Nephron progenitor cell (in vitro differentiated cells): ENCODE results near the gene TUBAL3.

Experiments used
- DNase-seq: peaks from one replicate; pipeline ENCODE4 v3.0.0; 2021
- H3K27ac Mint-ChIP-seq: 2 replicates; pipeline ENCODE4 v1.8.0; 2021; ENCODE audit warnings: mild to moderate bottlenecking, moderate library complexity, mixed read lengths
- H3K27me3 Mint-ChIP-seq: 2 replicates; pipeline ENCODE4 v1.8.0; 2021; ENCODE audit warnings: mild to moderate bottlenecking, low read depth, mixed read lengths; ENCODE audit not compliant: poor library complexity
- H3K36me3 Mint-ChIP-seq: 2 replicates; pipeline ENCODE4 v1.8.0; 2021; ENCODE audit warnings: low read depth, mixed read lengths
- H3K4me1 Mint-ChIP-seq: 2 replicates; pipeline ENCODE4 v1.8.0; 2021; ENCODE audit warnings: mixed read lengths
- H3K4me3 Mint-ChIP-seq: 2 replicates; pipeline ENCODE4 v1.8.0; 2021; ENCODE audit warnings: mild to moderate bottlenecking, moderate library complexity, mixed read lengths
- H3K9me3 Mint-ChIP-seq: 2 replicates; pipeline ENCODE4 v1.8.0; 2021; ENCODE audit warnings: mild to moderate bottlenecking, moderate library complexity, mixed read lengths
- TF ChIP-seq, protein P1 (sequence below): fragments of 200-600 bp; sonication (generic); IDR thresholded peaks from 2 replicates; pipeline ENCODE4 v1.5.0; 2021; ENCODE audit warnings: antibody characterized with exemption

TUBAL3 gene

DNA sequence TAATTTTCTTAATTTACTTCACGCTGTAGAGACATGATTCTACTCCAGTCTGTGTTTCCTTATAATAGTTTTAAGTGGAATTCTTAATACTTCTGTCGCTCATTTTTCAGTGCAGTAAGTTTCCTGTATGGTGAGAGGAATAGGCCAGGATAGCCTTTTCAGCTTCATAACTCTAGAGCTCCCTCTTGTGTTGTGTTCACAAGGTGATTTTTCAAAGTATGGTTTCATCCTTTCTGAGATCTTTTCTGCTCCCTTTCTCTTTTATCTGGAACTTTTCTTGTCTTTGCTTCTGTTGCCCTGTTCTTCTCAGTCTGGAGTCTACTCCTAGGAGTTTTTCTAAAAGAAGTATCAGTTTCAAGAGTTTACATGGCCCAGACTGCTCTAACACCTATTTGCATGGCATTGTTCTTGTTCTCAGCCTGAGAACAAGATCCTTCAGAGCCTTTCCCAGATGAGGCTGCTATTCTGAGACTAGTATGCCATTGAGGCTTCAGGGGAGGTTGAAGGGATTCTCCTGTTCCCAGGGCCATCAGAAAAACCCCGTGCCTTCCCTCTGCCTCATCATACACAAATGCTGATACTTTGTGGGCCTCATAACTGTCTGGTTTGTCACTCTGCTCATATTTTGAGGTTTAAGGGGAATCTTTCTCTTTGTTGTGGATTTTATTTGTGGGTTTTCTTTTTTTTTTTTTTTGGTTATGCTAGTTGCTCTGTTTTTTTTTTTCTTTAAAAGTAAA is 29.6 kb upstream of the TUBAL3 start:
- peak overlapping the region; percentile 32 for H3K4me3 Mint-ChIP-seq
- H3K27ac Mint-ChIP-seq: peak overlapping the region; percentile 71
- peaks cover 14% of the 10 kb centered on the region for H3K9me3 Mint-ChIP-seq
- peaks cover 41% of the 10 kb centered on the region for H3K36me3 Mint-ChIP-seq
- DNase-seq: no peak
- no peaks in the 10 kb centered on the region for H3K27me3 Mint-ChIP-seq
- H3K4me1 Mint-ChIP-seq: peaks cover 36% of the 10 kb centered on the region
- TF ChIP-seq, protein P1, sequence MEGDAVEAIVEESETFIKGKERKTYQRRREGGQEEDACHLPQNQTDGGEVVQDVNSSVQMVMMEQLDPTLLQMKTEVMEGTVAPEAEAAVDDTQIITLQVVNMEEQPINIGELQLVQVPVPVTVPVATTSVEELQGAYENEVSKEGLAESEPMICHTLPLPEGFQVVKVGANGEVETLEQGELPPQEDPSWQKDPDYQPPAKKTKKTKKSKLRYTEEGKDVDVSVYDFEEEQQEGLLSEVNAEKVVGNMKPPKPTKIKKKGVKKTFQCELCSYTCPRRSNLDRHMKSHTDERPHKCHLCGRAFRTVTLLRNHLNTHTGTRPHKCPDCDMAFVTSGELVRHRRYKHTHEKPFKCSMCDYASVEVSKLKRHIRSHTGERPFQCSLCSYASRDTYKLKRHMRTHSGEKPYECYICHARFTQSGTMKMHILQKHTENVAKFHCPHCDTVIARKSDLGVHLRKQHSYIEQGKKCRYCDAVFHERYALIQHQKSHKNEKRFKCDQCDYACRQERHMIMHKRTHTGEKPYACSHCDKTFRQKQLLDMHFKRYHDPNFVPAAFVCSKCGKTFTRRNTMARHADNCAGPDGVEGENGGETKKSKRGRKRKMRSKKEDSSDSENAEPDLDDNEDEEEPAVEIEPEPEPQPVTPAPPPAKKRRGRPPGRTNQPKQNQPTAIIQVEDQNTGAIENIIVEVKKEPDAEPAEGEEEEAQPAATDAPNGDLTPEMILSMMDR: peak; percentile 65

DNA sequence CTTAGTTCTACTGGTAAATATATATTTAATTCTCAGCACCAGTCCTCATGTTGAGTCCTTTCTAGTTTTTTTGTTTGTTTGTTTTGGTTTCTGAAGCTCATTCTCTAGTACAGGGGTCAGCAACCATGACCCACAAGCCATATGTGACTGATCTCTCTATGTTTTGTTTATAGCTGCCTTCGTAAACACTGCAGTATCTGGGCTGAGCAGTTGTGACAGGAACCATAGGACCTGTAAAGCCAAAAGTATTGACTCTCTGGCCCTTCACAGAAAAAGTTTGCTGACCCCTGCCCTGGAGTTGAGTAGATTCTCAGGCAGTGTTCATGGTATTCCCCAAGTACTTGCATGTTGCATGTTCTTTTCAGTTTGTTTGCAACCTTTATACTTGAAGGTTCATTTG is 28.6 kb upstream of the TUBAL3 start:
- Mint-ChIP-seq H3K27ac (peak overlapping the region; percentile 67), H3K4me1 (peaks cover 39% of the 10 kb centered on the region), H3K4me3 (no peak overlapping the region), H3K36me3 (peaks cover 45% of the 10 kb centered on the region), H3K27me3 (no peaks in the 10 kb centered on the region), H3K9me3 (peaks cover 15% of the 10 kb centered on the region)
- no peak for DNase-seq
- TF ChIP-seq, protein P1: no peak

DNA sequence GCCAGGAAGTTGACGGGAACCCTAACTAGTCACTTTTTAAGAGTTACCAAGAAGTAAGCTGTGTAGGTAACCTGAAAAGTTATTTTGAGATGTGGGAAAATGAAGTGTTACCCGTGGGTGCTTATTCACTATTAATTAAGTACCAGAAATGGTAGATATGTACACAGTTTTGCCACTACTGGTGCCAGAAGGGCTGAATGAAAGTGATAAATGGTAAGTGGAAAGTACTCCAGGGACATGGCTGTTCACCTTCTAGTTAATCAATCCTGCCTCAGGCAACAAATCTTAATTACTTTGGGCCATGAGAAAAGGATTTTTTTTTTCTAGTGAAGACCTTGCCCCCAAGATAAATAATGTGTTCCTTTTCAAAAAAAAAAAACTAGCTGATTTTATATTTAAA is 23.5 kb upstream of the TUBAL3 start:
- peaks cover 29% of the 10 kb centered on the region for H3K4me1 Mint-ChIP-seq

DNA sequence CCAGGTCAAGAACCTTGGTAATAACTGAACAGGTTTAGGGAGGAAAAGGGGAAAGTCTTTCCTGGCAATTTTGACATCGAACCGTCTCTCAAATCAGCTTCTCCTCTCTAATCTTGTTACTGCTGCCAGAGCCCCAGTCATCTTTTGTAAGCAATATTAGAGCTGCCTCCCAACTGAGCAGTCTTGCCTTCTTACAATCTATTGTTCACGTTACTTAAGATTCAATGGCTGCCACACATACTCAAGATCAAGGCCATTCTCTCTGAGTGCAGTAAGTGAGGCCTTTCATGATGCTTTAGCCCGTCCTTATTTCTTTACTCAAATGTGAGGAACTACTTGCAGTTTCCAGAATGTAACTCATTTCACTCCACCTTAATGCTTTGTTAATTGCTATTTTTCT is 20.1 kb upstream of the TUBAL3 start:
- Mint-ChIP-seq H3K4me3 (no peak overlapping the region), H3K27ac (peak overlapping the region; percentile 53), H3K9me3 (peaks cover 27% of the 10 kb centered on the region), H3K4me1 (peaks cover 17% of the 10 kb centered on the region), H3K27me3 (no peaks in the 10 kb centered on the region), H3K36me3 (peaks cover 19% of the 10 kb centered on the region)
- TF ChIP-seq, protein P1: no peak
- no peak for DNase-seq

More for the DNA sequence above, 23.5 kb upstream of the TUBAL3 start:
- peak overlapping the region; percentile 98 for H3K27ac Mint-ChIP-seq
- H3K27me3 Mint-ChIP-seq: no peaks in the 10 kb centered on the region
- no peak overlapping the region for H3K4me3 Mint-ChIP-seq
- H3K9me3 Mint-ChIP-seq: peaks cover 15% of the 10 kb centered on the region
- DNase-seq: no peak
- H3K36me3 Mint-ChIP-seq: peaks cover 49% of the 10 kb centered on the region
- TF ChIP-seq, protein P1: no peak

DNA sequence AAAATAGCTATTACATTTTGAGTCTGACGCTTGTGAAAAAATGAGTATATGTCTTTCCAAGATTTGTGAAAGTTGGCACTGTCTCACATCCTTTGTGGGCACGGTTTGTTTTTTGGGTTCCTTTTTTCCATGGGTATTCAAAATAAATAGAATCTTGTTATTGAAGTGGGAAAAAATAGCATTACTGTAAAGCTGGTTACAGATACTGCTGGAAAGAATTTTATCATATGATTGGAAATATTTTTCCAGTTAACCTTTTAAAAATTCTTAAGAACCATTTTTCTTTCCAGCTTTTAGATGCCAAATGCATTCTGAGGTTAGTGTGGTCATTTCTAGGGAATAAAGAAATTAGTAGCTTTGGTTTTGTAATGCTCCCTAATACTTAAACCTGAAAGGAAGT is 19.1 kb upstream of the TUBAL3 start:
- Mint-ChIP-seq H3K4me3 (no peak overlapping the region), H3K27ac (no peak overlapping the region)
- TF ChIP-seq, protein P1: no peak

More for the DNA sequence above, 19.1 kb upstream of the TUBAL3 start:
- Mint-ChIP-seq H3K4me1 (peaks cover 13% of the 10 kb centered on the region), H3K27me3 (no peaks in the 10 kb centered on the region), H3K36me3 (peaks cover 10% of the 10 kb centered on the region), H3K9me3 (peaks cover 33% of the 10 kb centered on the region)
- DNase-seq: no peak
